AG09309 (cell line): ENCODE results near the gene CES4A.

ENCODE experiments used
- DNase-seq: peaks from one replicate; pipeline ENCODE4 v3.0.0-alpha.2; 2010; ENCODE audit warnings: low read depth
- H3K4me3 ChIP-seq: 2 replicates; pipeline ENCODE4 v1.5.1; 2011; ENCODE audit warnings: mild to moderate bottlenecking, low read depth, low read length, moderate library complexity; ENCODE audit not compliant: control insufficient read depth
- TF ChIP-seq, protein P1 (sequence below): IDR thresholded peaks from 2 replicates; pipeline ENCODE4 v1.5.1; 2011; ENCODE audit warnings: mild to moderate bottlenecking, low read depth, low read length, inconsistent platforms; ENCODE audit not compliant: insufficient read depth, control insufficient read depth; ENCODE audit errors: missing control alignments

CES4A gene

DNA sequence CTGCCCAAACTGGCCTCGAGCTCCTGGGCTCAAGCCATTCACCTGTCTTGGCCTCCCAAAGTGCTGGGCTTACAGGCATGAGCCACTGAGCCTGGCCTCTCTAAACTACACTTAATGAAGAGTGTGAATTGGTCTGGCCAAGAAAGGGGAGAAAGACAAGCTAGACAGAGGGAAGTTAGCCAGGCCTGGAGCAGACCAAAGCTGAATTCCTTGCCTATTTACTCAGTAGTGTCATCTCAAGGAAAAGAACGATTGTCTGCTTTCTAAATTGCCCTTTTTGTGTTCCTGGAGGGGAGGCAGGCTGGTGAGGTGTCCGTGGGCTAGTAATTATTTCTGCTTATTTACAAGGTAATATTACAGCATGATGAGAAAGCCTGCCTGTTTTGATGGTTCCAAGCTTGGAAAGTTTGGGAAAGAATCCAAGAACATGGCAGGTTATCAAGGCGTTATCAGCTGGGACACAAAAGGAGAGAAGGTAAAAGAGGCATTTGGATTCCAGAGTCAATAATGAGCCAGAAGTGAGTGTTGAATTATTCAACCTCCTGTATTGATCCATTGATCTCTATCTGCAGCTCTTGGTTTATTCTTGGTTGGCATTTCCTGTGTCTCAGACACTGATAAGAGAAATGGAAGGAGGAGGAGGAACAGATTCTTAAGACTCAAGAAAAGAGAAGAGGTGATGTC, 34.3 kb downstream of the CES4A start:
- no peak for DNase-seq
- no peak overlapping the region for H3K4me3 ChIP-seq
- TF ChIP-seq, protein P1, sequence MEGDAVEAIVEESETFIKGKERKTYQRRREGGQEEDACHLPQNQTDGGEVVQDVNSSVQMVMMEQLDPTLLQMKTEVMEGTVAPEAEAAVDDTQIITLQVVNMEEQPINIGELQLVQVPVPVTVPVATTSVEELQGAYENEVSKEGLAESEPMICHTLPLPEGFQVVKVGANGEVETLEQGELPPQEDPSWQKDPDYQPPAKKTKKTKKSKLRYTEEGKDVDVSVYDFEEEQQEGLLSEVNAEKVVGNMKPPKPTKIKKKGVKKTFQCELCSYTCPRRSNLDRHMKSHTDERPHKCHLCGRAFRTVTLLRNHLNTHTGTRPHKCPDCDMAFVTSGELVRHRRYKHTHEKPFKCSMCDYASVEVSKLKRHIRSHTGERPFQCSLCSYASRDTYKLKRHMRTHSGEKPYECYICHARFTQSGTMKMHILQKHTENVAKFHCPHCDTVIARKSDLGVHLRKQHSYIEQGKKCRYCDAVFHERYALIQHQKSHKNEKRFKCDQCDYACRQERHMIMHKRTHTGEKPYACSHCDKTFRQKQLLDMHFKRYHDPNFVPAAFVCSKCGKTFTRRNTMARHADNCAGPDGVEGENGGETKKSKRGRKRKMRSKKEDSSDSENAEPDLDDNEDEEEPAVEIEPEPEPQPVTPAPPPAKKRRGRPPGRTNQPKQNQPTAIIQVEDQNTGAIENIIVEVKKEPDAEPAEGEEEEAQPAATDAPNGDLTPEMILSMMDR: no peak

DNA sequence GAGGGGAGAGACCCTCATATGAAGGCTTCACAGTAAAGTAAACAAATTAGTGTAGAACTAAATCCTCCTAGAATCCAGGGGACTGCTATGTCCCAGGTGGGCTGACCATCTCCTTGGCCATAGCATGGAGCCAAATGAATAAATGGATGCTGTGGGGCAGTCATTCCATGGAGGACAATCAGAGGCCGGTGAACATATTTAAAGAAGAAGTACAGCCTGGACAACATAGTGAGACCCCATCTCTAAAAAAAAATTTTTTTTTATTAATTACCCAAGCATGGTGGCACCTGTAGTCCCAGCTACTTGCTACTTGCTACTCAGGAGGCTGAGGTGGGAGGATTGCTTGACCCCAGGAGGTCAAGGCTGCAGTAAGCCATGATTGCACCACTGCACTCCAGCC, 35.3 kb downstream of the CES4A start:
- TF ChIP-seq, protein P1: no peak
- H3K4me3 ChIP-seq: no peak overlapping the region
- no peak for DNase-seq

DNA sequence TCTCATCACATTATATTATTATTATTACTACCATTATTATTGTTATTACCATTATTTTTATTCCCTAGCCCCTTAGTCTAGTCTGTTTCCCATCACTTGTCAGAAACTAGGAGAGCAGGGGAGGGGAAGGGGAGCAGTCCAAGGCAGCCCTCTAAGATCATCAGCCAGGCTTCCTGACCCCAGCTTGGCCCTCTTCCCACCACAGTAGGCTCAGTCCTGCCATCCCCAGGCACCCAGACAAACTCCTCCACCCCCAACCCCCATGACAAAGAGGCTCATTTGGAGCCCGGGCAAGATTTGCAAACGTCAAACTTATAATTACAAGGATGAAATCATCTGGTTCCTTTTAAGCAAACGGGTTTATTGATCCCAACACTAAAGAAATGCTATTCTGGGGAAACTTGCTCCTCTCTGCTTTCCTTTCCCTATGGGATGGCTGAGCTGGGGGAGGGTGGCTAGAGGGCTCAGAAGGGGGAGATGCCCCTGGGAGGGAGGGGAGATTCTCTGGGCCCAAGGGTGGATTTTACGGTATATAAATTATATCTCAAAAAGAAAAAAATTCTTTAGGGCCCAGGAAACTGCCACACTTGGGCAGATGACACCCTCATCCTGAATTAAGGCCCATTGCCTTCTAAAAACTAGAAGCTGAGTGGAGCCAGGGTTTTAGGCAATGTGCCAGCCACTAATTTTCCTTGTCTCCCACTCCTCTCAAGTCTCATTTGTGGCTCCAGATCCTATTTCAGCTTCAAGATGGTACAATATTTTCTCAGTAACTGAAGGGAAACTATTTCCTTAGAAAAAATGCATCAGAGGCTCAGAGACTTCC, 36.2 kb downstream of the CES4A start:
- H3K4me3 ChIP-seq: no peak overlapping the region
- TF ChIP-seq, protein P1: no peak
- DNase-seq: no peak

DNA sequence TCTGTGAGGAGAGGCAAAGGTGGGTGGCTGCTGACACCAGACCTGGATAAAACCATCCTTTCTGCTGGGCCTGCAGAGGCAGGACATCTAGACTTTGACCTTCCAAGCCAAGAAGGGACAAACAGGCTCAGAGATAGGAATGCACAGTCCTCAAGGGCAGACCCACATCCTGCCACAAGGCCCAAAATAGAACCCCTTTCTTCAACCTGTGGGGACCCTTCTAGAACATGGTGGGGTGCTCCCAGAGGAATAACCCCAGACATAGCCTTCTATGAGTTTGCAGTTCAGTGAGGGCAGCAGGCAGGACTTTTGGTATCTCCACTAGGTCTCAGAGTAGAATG, 36.8 kb downstream of the CES4A start:
- TF ChIP-seq, protein P1: no peak
- H3K4me3 ChIP-seq: no peak overlapping the region
- DNase-seq: no peak

DNA sequence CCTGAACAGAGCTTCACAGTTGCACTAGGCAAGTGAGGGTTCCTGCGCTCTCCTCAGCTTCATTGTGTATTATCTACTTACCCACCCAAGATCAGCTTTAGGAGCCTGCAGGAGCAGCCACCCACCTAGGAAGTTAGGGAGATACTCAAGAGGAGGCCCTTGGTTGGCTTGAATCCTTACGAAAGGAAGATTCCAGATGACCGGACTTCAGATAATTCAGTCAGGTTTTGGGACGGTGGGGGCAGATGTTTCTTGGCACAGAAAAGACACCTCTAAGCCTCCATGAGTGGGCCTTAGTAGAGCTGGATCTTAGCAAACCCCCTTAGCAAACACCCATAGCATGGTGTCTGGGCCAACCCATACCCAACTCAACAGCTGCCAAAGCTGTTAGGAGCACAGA, 38.2 kb downstream of the CES4A start:
- no peak overlapping the region for H3K4me3 ChIP-seq

DNA sequence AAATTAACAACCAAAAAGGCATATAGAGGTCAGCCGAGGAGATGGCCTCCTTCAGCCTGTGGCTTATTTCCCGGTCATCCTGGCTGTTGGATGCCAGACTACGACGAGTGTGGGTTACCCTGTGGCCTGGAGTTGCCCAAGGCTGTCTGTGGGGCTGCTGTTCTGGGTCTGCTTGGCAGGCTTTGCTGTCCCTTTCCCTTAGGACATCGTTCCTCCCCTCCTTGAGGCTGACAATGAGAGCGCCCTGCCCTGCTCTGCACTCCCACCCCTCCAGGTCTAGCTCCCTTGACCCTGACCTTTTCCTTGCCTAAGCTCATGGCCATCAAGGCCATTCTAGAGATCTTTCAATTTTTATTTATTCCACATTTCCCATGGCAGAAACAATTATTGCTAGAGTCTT, 38.7 kb downstream of the CES4A start:
- H3K4me3 ChIP-seq: no peak overlapping the region
- no peak for DNase-seq
- TF ChIP-seq, protein P1: no peak

More for the DNA sequence above, 38.2 kb downstream of the CES4A start:
- no peak for DNase-seq
- TF ChIP-seq, protein P1: no peak
